ENCODE results near the gene RFX7.

The RFX7 gene

DNA sequence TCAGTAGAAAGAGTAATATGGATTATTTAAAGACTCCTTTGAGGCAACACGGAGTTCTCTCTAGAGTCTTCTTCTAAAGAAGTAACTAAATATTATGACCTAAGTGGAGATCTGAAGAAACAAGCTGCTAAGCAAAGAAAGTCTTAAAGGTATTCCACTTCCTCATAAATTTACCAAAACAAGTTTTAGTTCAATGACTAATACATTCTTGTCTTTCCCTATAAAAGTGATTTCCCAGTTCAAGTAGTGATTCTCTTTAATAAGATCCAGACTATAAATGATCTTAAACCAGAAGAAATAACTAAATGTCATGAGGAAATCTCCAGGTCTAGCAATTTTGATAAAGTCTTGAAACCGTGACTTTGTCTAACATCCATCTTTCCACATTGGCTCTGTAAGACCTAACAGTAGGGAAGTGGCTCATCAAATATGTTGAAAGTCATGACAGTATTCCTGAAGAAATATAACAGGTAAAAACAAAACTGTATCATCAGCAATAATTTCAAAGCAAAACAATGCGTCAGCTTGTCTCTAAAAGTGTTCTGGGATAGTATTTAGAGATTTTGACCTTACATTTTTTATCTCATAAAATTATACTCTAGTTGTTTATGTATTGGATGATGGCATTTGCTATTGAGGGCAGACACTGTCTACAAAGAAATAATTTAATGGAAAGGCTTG, 198.5 kb downstream of the RFX7 start:
- no peak for DNase-seq (ENCODE audit: low spot score)

DNA sequence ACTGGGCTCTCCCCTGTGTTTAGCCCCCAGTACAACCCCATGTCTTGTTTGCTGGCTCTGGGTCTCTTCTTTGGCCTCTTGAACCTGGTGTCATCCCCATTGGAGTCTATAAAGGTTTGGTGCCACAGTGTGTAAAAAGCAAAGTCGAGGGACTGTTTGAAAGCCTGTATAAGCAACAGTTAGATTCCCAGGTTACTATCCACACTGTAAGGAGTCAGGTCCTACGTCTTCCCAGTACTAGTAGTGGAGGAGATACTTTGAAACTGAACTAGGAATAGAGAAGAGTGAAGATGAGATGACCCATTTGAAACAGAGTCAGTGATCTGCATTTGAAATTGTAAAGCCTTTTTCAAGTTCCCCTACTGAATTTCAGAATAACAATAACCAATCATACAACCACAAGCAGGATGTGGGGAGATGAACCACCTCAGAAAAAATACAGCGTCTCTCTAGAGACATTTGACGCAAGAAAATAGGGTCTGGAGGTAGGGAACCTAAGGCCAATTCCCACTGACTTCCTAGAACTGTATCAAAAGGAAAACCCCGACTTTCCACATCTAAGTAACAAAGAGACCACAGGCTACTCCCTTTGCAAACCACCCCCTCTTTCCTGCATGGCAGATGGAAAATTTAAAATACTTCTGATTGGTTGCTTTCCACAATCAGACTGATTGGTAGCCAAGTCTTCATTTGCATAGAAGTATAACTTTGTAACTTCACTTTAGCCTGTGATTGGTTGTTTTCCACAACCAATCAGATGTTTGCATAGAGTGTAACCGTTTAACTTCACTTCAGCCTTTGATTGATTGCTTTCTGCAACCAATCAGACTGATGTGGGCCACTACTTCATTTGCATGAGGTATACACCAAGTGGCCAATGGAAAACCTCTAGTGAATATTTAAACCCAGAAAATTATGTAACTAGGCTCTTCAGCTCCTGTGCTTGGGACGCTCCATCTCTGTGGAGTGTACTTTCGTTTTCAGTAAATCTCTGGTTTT, 200.4 kb downstream of the RFX7 start:
- no peak for DNase-seq (ENCODE audit: low spot score)

DNA sequence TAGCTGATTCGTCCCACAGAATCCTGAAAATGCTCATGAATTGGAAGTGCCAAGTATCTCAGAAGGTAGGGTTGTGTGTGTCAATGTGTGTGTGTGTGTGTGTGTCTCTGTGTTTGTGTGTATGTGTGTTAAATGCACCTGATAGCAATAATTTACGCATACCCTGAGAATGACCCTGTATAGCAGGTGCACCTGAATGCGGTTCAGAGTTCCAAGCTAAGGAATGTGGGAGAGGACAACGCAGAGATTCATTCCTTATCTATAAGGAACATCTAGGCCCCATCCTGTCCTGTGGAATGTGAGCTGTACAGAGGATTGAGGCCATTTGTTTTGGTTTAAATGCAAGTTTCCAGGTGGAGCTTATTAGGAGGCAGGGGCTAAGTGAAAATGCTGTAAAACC, 201.2 kb downstream of the RFX7 start:
- DNase-seq (ENCODE audit: low spot score) = no peak

DNA sequence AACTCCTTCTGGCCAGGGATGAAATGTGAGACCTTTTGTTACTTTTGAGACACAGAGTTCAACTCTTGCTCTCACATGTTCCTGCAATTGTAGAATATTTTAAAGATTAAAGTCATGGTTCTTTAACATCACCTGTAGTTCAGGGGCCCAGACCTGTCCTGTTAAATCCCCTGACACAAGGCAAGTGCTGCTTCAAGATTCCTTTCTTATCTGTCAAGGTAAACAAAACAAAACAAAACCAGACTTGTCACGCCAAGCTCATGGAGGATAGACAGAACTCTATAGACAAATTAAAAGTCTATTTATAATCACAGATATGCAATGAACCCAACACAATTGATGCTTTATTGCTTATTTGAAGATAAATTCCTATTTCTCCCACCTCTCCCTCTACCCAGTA, 201.6 kb downstream of the RFX7 start:
- no peak for DNase-seq (ENCODE audit: low spot score)

DNA sequence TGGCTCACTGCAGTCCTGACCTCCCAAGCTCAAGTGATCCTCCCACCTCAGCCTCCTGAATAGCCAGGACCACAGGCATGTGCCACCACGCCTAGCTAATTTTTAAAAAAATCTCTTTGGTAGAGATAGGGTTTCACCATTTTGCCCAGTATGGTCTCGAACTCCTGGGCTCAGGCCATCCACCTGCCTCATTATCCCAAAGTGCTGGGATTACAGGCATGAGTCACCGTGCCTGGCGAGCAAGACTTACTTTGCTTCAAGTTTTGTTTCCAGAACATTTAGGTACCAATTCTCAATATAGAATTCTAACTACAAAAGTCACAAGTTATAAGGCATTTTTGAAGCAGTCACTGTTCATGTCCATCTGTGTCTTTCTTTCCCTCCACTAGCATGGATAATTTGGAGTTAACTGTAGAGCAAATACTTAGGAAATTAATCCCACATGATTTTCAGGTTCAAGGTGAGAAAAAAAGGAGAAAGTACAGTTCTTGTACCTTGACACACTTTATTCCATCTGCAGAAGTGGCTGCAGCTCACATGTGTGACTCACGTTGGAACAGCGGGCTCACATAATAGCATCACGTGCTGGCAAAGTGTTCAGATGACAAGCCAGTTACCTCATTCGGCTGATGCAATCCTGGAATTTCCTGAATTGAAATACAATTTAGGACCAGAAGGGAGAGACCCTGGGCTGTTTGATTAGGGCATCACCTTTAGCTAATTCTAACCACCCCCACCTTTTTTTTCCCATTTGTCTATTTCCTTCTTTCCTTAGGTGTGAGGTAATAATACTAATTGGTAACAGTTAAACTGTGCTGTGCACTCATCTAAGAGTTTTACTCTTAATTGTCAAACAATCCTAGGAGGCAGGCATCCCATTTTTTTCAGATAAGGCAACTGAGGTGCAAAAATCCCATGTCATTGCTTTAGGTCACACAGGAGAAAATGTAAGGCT, 203.3 kb downstream of the RFX7 start:
- DNase-seq (ENCODE audit: low spot score) = no peak

DNA sequence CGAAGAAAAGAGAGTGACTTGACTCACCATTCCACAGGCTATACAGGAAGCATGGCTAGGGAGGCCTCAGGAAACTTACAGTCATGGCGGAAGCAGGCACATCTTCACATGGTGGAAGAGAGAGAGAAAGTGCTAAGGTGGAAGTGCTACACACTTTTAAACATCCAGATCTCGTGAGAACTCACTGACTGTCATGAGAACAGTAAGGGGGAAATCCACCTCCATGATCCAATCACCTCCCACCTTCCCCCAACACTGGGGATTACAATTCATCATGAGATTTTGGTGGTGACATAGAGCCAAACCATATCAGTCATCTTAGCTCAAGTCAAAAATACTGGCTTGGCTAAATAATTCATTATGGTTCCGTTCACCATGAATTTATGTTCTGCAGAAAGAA, 205.0 kb downstream of the RFX7 start:
- DNase-seq (ENCODE audit: low spot score) = no peak

DNA sequence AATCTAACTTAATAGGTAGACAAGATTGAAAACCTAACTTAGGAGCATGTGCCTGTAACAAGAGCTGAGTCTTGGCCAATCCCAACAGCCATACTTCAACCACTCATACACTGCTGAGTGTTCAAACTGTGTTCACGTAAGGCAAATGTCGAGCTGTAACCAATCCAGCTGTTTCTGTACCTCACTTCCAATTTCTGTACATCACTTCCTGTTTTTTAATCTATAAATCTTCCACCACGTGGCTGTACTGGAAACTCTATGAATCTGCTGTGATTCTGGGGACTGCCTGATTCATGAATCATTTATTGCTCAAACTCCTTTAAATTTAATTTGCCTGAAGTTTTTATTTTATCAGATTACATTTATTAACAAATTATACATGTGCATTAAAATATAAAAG, 205.7 kb downstream of the RFX7 start:
- DNase-seq (ENCODE audit: low spot score) = no peak
